Natural killer cell (primary cell): Measurements from ENCODE around the gene GIPR. TPM values are rescaled to one million over a fixed set of nuclear protein-coding genes. Genes with fewer than 3 reads are reported as not detected.

ENCODE experiments used
- ATAC-seq, 3 donors: fragments of 150-1000 bp in 2 of 3; fragments of 200-7000 bp in 1 of 3; cut with Tn5 transposase; 1 replicate in 1 of 3; 2 replicates in 2 of 3; pipeline ENCODE4 v1.10.0; 2021; ENCODE audit warnings: mild to moderate bottlenecking in 2 of 3, moderate library complexity in 2 of 3
- DNase-seq, 2 donors: peaks; one replicate each; pipeline versions ENCODE4 v3.0.0 to v3.0.0-alpha.2; 2013 to 2021; ENCODE audit warnings: mixed read lengths in 1 of 2
- H3K27ac ChIP-seq: one replicate; pipeline ENCODE4 v1.5.1; 2013; ENCODE audit warnings: mild to moderate bottlenecking, low read length
- H3K27me3 ChIP-seq: one replicate; pipeline ENCODE4 v1.6.1; 2013; ENCODE audit warnings: low read length; ENCODE audit not compliant: control insufficient read depth, insufficient read depth
- H3K36me3 ChIP-seq: one replicate; pipeline ENCODE4 v1.6.1; 2013; ENCODE audit warnings: low read length; ENCODE audit not compliant: control insufficient read depth, insufficient read depth
- H3K4me1 ChIP-seq: one replicate; pipeline ENCODE4 v1.6.1; 2013; ENCODE audit warnings: low read length; ENCODE audit not compliant: control insufficient read depth, insufficient read depth
- H3K4me3 ChIP-seq: one replicate; pipeline ENCODE4 v1.5.1; 2013; ENCODE audit warnings: low read length
- H3K9me3 ChIP-seq: one replicate; pipeline ENCODE4 v1.6.1; 2013; ENCODE audit warnings: low read length; ENCODE audit not compliant: control insufficient read depth, insufficient read depth
- H3K27ac Mint-ChIP-seq, 2 donors: one replicate each; pipeline ENCODE4 v1.8.0; 2022; ENCODE audit warnings: mild to moderate bottlenecking in 2 of 2, mixed read lengths in 2 of 2, moderate library complexity in 1 of 2
- H3K27me3 Mint-ChIP-seq, 2 donors: one replicate each; pipeline ENCODE4 v1.8.0; 2022; ENCODE audit warnings: low read depth in 2 of 2, mixed read lengths in 2 of 2
- H3K36me3 Mint-ChIP-seq: one replicate; pipeline ENCODE4 v1.8.0; 2022; ENCODE audit warnings: mixed read lengths
- H3K4me1 Mint-ChIP-seq, 2 donors: one replicate each; pipeline ENCODE4 v1.8.0; 2022; ENCODE audit warnings: mixed read lengths in 2 of 2
- H3K4me3 Mint-ChIP-seq: one replicate; pipeline ENCODE4 v1.8.0; 2022; ENCODE audit warnings: mild to moderate bottlenecking, moderate library complexity, mixed read lengths
- H3K9me3 Mint-ChIP-seq, 2 donors: one replicate each; pipeline ENCODE4 v1.8.0; 2022; ENCODE audit warnings: mixed read lengths in 2 of 2
- CTCF ChIP-seq: fragments of 200-600 bp; IDR thresholded peaks from one replicate; pipeline ENCODE4 v1.8.0; 2022; ENCODE audit warnings: antibody characterized with exemption
- WGBS: methylation state at CpG from one replicate; pipeline ENCODE4 v1.1.7; 2013; ENCODE audit warnings: missing lambda C conversion rate; ENCODE audit not compliant: insufficient coverage; 5-methylcytosine and 5-hydroxymethylcytosine counted together
- intact Hi-C: fragments of 100-400 bp; cut with micrococcal nuclease; formaldehyde crosslinking; loops from one replicate; pipeline ENCODE4 v1.14.2; 2022
- total RNA-seq, 4 donors: library from RNA; stranded (reverse); fragments of 120-200 nt in 1 of 4; gene quantifications; one replicate each; pipeline versions ENCODE4 v1.2.3 to v1.2.4, GENCODE V29; 2013 to 2022

GIPR gene
- total RNA-seq, 3 donors from 2014 or later (not counting 1 experiment from before 2014, with no cell fraction given) = 20.7 to 24.5 (median 21.5) TPM

DNA sequence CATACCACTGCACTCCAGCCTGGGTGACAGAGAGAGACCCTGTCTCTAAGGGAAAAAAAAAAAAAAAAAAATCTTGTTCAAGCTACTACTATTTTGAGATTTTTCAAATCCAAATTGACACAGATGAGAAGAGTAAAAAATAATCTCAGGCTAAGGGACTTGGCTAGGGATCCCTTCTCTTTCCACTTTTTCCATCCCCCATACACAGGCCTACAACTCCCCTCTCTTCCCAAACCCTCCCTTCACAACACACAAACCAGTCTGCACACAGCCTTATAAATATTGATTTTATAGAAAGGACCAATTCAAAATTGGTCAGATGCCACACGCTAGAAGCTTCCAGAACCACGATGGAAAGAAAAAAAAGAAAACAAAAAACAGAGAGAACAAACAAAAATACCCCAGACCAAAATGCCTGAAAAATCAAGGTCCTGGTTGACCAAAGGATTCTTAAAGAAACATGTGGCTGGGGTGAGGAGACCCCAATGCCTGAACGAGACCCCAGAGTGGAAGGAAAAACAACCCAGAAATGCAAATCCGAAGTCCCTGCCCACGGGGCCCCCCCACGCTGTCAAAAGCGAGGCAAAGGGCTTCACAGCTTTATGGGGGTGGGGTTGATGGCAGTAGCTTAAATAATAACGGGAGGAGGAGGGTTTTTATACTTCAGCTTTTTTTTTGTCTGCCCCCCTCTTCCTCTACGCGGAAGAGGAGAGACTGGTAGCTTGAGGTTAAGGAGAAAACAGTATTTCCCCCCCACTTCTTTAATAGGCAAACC, 42.5 kb downstream of the GIPR start:
- 86% methylated on average over 7 of the region's 10 CpGs for WGBS
- no peaks in the 10 kb centered on the region for H3K9me3 ChIP-seq
- no peak overlapping the region for H3K4me3 Mint-ChIP-seq
- no peaks in the 10 kb centered on the region for H3K4me1 ChIP-seq
- intact Hi-C loops = no loop called here
- no peaks in the 10 kb centered on the region for H3K36me3 Mint-ChIP-seq
- no peaks in the 10 kb centered on the region for H3K27me3 ChIP-seq
- no peak overlapping the region for H3K4me3 ChIP-seq
- no peak overlapping the region for H3K27ac ChIP-seq
- no peak for ATAC-seq
- no peak for DNase-seq
- no peak for TF ChIP-seq CTCF
- no peaks in the 10 kb centered on the region for H3K27me3 Mint-ChIP-seq
- H3K36me3 ChIP-seq = peaks cover 14% of the 10 kb centered on the region
- peak overlapping the region; percentile 6 to 64 for H3K27ac Mint-ChIP-seq
- H3K4me1 Mint-ChIP-seq = peaks cover 4 to 17% of the 10 kb centered on the region in 2 donors
- no peaks in the 10 kb centered on the region for H3K9me3 Mint-ChIP-seq

DNA sequence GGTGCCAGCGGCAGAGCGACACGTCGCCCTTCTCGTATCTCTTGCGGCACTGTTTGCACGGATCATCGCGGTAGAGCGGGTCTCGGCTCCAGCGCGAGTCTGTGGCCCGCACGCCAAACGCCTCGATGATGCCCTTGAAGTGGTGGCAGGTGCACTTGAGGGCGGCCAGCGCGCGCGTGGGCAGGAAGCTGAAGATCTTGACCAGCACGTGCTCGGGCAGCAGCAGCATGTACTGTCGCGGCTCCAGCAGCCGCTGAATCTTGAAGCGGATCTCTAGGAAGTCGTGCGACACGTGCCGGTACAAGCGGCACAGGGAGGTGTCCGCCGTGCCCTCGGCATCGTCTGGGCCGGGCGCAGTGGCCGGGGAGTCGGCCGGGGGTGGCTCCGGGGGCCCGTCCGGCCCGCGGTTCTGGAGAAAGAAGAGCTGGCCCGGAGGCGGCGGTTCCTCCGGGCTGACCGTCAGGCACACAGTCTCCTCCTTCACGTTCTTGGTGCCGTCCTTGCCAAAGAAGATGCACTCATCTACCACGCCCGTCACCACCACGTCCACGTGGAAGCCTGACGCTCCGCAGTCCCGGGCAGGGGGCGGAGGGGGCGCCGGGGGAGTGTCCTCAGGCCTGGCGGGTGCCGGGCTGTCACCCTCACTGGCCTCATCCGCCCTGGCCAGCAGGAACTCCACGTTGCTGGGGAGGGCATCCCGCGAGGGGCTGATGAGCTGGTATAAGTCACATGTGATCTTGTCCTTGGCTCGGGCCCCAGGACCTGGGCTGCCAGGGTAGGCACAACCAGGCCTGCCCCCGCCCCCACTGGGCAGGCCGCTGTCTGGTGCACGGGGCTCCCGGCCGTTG, 44.1 kb downstream of the GIPR start:
- 97% methylated on average over 76 of the region's 76 CpGs for WGBS
- no peaks in the 10 kb centered on the region for H3K36me3 Mint-ChIP-seq

DNA sequence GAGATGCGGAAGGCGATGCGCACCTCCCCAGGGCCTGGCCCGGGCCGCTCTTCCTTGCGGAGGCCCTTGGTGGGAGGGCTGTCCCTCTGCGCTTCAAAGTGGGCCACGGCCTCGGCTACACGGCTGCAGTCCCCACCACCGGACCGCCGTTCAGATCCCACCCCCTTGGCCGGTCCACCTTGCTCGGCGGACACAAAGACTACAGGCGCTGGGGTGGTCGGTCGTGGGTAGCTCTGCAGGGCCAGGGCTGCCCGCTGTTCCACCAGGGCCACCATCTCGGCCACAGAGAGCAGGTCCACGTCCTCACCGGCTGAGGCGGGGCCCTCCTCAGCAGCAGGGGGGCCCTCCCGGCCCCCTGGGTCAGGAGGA, 44.7 kb downstream of the GIPR start:
- WGBS = 96% methylated on average over 25 of the region's 25 CpGs
- Mint-ChIP-seq H3K36me3 (no peaks in the 10 kb centered on the region), H3K4me3 (no peak overlapping the region), H3K9me3 (no peaks in the 10 kb centered on the region), H3K27me3 (no peaks in the 10 kb centered on the region), H3K27ac (no peak overlapping the region), H3K4me1 (peaks cover 22 to 36% of the 10 kb centered on the region in 2 donors)
- Histone ChIP-seq H3K27ac (no peak overlapping the region), H3K9me3 (no peaks in the 10 kb centered on the region), H3K36me3 (peaks cover 14% of the 10 kb centered on the region), H3K27me3 (no peaks in the 10 kb centered on the region), H3K4me1 (peaks cover 9% of the 10 kb centered on the region), H3K4me3 (no peak overlapping the region)
- intact Hi-C loops = no loop called here
- ATAC-seq (no peak), DNase-seq (no peak)
- TF ChIP-seq CTCF = no peak

More for the DNA sequence above, 44.1 kb downstream of the GIPR start:
- Mint-ChIP-seq H3K27me3 (no peaks in the 10 kb centered on the region), H3K4me1 (peaks cover 17 to 31% of the 10 kb centered on the region in 2 donors), H3K27ac (no peak overlapping the region), H3K9me3 (no peaks in the 10 kb centered on the region), H3K4me3 (no peak overlapping the region)
- DNase-seq (no peak), ATAC-seq (no peak)
- intact Hi-C loops = no loop called here
- no peak for TF ChIP-seq CTCF
- H3K4me3 ChIP-seq = no peak overlapping the region
- no peaks in the 10 kb centered on the region for H3K9me3 ChIP-seq
- no peak overlapping the region for H3K27ac ChIP-seq
- H3K36me3 ChIP-seq = peaks cover 14% of the 10 kb centered on the region
- no peaks in the 10 kb centered on the region for H3K27me3 ChIP-seq
- peaks cover 8% of the 10 kb centered on the region for H3K4me1 ChIP-seq
